ENCODE measurements around the gene PSME4.

DNA sequence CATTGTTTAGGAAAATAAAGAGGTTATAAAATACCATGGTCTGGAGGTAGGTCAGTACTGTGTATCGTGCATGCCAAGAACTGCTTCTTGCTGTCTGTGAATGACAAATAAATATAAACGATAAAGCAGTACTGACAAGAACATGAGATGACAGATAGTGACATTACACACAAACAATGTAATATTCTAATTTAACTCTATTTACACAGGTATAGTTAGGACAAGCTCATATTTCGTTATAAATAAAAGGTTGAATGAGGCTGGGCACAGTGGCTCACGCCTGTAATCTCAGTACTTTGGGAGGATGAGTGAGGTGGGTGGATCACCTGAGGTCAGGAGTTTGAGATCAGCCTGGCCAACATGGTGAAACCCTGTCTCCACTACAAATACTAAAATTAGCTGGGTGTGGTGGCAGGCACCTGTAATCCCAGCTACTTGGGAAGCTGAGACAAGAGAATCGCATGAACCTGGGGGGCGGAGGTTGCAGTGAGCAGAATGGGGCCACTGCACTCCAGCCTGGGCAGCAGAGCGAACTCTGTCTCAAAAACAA is 96.3 kb downstream of the PSME4 start:
- TF ChIP-seq POLR2A (IDR thresholded peaks at IDR 0.05; ENCODE audit: low read length): no peak
- no peak for TF ChIP-seq GATA1 (IDR thresholded peaks at IDR 0.05; ENCODE audit: low read depth, low read length)

Data from erythroblast (primary cell).